GM19025 (cell line): ENCODE data around the gene UBE2V1.
"Not testable (repeated sequence)": the region's sequence is repeated elsewhere in the genome, so short reads cannot be mapped to it uniquely, and the experiment has no call there.

Source experiments
- ATAC-seq: cut with Tn5 transposase; IDR thresholded peaks from one replicate; pipeline ENCODE4 v1.9.1; 2021; ENCODE audit warnings: mild to moderate bottlenecking, low read depth, moderate library complexity; ENCODE audit not compliant: unreplicated experiment

UBE2V1 gene

GRCh38 chr20:50138120-50138478 is 25.1 kb upstream of the UBE2V1 start:
- no peak for ATAC-seq

GRCh38 chr20:50137702-50138101 is 24.8 kb upstream of the UBE2V1 start:
- not testable (repeated sequence) for ATAC-seq

- no peak for ATAC-seq
Measured at GRCh38 chr20:50136822-50137599, 24.1 kb upstream of the UBE2V1 start.

GRCh38 chr20:50135157-50135556 is 22.2 kb upstream of the UBE2V1 start:
- not testable (repeated sequence) for ATAC-seq

- ATAC-seq, result no peak
Measured at GRCh38 chr20:50133474-50134217, 20.7 kb upstream of the UBE2V1 start.

GRCh38 chr20:50133041-50133440 is 20.1 kb upstream of the UBE2V1 start:
- no peak for ATAC-seq

GRCh38 chr20:50130995-50131394 is 18.0 kb upstream of the UBE2V1 start:
- no peak for ATAC-seq

GRCh38 chr20:50130356-50130723 is 17.4 kb upstream of the UBE2V1 start:
- ATAC-seq, result no peak

- no peak for ATAC-seq
Measured at GRCh38 chr20:50129662-50130355, 16.9 kb upstream of the UBE2V1 start.

GRCh38 chr20:50128520-50128905 is 15.6 kb upstream of the UBE2V1 start:
- no peak for ATAC-seq

GRCh38 chr20:50127587-50128519 is 14.9 kb upstream of the UBE2V1 start:
- no peak for ATAC-seq

- no peak for ATAC-seq
Measured at GRCh38 chr20:50126662-50127061, 13.7 kb upstream of the UBE2V1 start.

GRCh38 chr20:50125279-50125678 is 12.3 kb upstream of the UBE2V1 start:
- no peak for ATAC-seq

GRCh38 chr20:50124496-50124895 is 11.5 kb upstream of the UBE2V1 start:
- no peak for ATAC-seq

GRCh38 chr20:50123418-50123817 is 10.5 kb upstream of the UBE2V1 start:
- no peak for ATAC-seq

- no peak for ATAC-seq
Measured at GRCh38 chr20:50122763-50123162, 9.8 kb upstream of the UBE2V1 start.

- no peak for ATAC-seq
Measured at GRCh38 chr20:50121858-50122271, 8.9 kb upstream of the UBE2V1 start.

- no peak for ATAC-seq
Measured at GRCh38 chr20:50120935-50121693, 8.2 kb upstream of the UBE2V1 start.

- no peak for ATAC-seq
Measured at GRCh38 chr20:50118203-50118602, 5.3 kb upstream of the UBE2V1 start.
